COLO668 (cell line): ENCODE data around the gene FBLN1.
"Not testable (repeated sequence)": the region's sequence is repeated elsewhere in the genome, so short reads cannot be mapped to it uniquely, and the experiment has no call there.

ENCODE experiments used
- DNase-seq: peaks from one replicate; lab custom pipeline; 2025; ENCODE audit not compliant: unreplicated experiment; lab: John Stamatoyannopoulos, UW

FBLN1 gene

GRCh38 chr22:45581549-45582080 is 78.9 kb downstream of the FBLN1 start:
- no peak for DNase-seq

- DNase-seq: no peak
These were observed 79.7 kb downstream of the FBLN1 start for GRCh38 chr22:45582236-45582954.

GRCh38 chr22:45582955-45583320 is 80.3 kb downstream of the FBLN1 start:
- no peak for DNase-seq

GRCh38 chr22:45583504-45583903 is 80.8 kb downstream of the FBLN1 start:
- no peak for DNase-seq

- DNase-seq: no peak
These were observed 81.5 kb downstream of the FBLN1 start for GRCh38 chr22:45584121-45584570.

- DNase-seq: no peak
These were observed 82.1 kb downstream of the FBLN1 start for GRCh38 chr22:45584621-45585436.

GRCh38 chr22:45585437-45585755 is 82.7 kb downstream of the FBLN1 start:
- DNase-seq: peak; percentile 25

GRCh38 chr22:45585946-45586540 is 83.4 kb downstream of the FBLN1 start:
- DNase-seq: no peak

- no peak for DNase-seq
These were observed 84.1 kb downstream of the FBLN1 start for GRCh38 chr22:45586651-45587405.

GRCh38 chr22:45587638-45588505 is 85.2 kb downstream of the FBLN1 start:
- DNase-seq: no peak

- DNase-seq: no peak
These were observed 86.9 kb downstream of the FBLN1 start for GRCh38 chr22:45589556-45589955.

GRCh38 chr22:45590262-45590661 is 87.6 kb downstream of the FBLN1 start:
- no peak for DNase-seq

- not testable (repeated sequence) for DNase-seq
These were observed 89.0 kb downstream of the FBLN1 start for GRCh38 chr22:45591633-45592213.

GRCh38 chr22:45594123-45594941 is 91.6 kb downstream of the FBLN1 start:
- no peak for DNase-seq

GRCh38 chr22:45597460-45598192 is 94.9 kb downstream of the FBLN1 start:
- peak; percentile 18 for DNase-seq

- DNase-seq: no peak
These were observed 96.0 kb downstream of the FBLN1 start for GRCh38 chr22:45598596-45599217.

GRCh38 chr22:45599836-45600577 is 97.3 kb downstream of the FBLN1 start:
- peak; percentile 44 for DNase-seq
